Fibroblast of skin of abdomen (primary cell): Measurements from ENCODE around the gene PHRF1.

Experiments
- DNase-seq: peaks from one replicate; pipeline ENCODE4 v3.0.0-alpha.2; 2013

PHRF1 gene

GRCh38 chr11:557328-558132, 18.7 kb upstream of the PHRF1 start:
- no peak for DNase-seq

- DNase-seq: no peak
Observed at GRCh38 chr11:558503-558902, 17.8 kb upstream of the PHRF1 start.

GRCh38 chr11:559020-559620, 17.1 kb upstream of the PHRF1 start:
- no peak for DNase-seq

GRCh38 chr11:559712-560304, 16.5 kb upstream of the PHRF1 start:
- DNase-seq: no peak

- peak; percentile 78 for DNase-seq
Observed at GRCh38 chr11:560305-561147, 15.7 kb upstream of the PHRF1 start, which contains the start of the genes LMNTD2 and RASSF7. LMNTD2 (minus strand) TSS chr11:560738; CDS start chr11:560716, 22 bp downstream. RASSF7 (plus strand) TSS chr11:560970; CDS start chr11:561769, 799 bp downstream.

- no peak for DNase-seq
Observed at GRCh38 chr11:561148-562003, 14.9 kb upstream of the PHRF1 start.

GRCh38 chr11:562046-562645, 14.1 kb upstream of the PHRF1 start:
- DNase-seq: no peak

GRCh38 chr11:563066-563811, 13.0 kb upstream of the PHRF1 start:
- no peak for DNase-seq

GRCh38 chr11:563812-564578, 12.3 kb upstream of the PHRF1 start:
- DNase-seq: no peak

- DNase-seq: no peak
Observed at GRCh38 chr11:565921-566509, 10.3 kb upstream of the PHRF1 start.

- no peak for DNase-seq
Observed at GRCh38 chr11:567011-567628, 9.2 kb upstream of the PHRF1 start.

- DNase-seq: no peak
Observed at GRCh38 chr11:567629-568292, 8.5 kb upstream of the PHRF1 start.

GRCh38 chr11:568306-569157, 7.7 kb upstream of the PHRF1 start:
- DNase-seq: peak; percentile 95

GRCh38 chr11:569158-569885, 6.9 kb upstream of the PHRF1 start:
- no peak for DNase-seq

- no peak for DNase-seq
Observed at GRCh38 chr11:571802-572185, 4.5 kb upstream of the PHRF1 start.

- DNase-seq: no peak
Observed at GRCh38 chr11:573146-573759, 3.0 kb upstream of the PHRF1 start.
